ENCODE measurements around the gene NEK9.
"Not testable (repeated sequence)": the region's sequence is repeated elsewhere in the genome, so short reads cannot be mapped to it uniquely, and the experiment has no call there.

The NEK9 gene

GRCh38 chr14:75128596-75128990, 1.7 kb upstream of the NEK9 start:
- WGBS, result 92% methylated on average over 4 of the region's 5 CpGs
- Histone ChIP-seq H3K18ac (ENCODE audit: low read depth in 1 of 2, low read length in 2 of 2) (no peak overlapping the region), H2AFZ (ENCODE audit: low read depth, low read length) (no peak overlapping the region), H3K36me3 (ENCODE audit: control insufficient read depth in 1 of 2, insufficient read depth in 2 of 2, low read depth in 1 of 2, low read length in 2 of 2) (peaks cover 12 to 32% of the 10 kb centered on the region in 2 experiments), H3K9me3 (ENCODE audit: control insufficient read depth, low read length) (no peaks in the 10 kb centered on the region), H4K8ac (ENCODE audit: low read length) (no peak overlapping the region), H2BK15ac (ENCODE audit: low read depth, poor library complexity, severe bottlenecking) (no peak overlapping the region), H3K4me1 (ENCODE audit: control insufficient read depth, insufficient read depth, low read depth, low read length) (peaks cover 3% of the 10 kb centered on the region), H3K4me2 (ENCODE audit: low read length, poor library complexity, severe bottlenecking) (no peak overlapping the region), H2BK12ac (ENCODE audit: low read length in 2 of 2) (no peak overlapping the region), H3K79me1 (replicated peaks; ENCODE audit: low read length, poor library complexity, severe bottlenecking) (peaks cover 5% of the 10 kb centered on the region), H3K4ac (ENCODE audit: low read depth in 1 of 2, low read length in 2 of 2) (no peak overlapping the region), H3K14ac (ENCODE audit: low read length in 2 of 2) (no peak overlapping the region), H3K4me3 (ENCODE audit: insufficient read depth in 1 of 2, low read depth in 1 of 2, low read length in 2 of 2) (no peak overlapping the region), H3K9ac (ENCODE audit: low read length) (peak overlapping the region; percentile 93), H3K23ac (ENCODE audit: low read length in 2 of 2) (no peak overlapping the region), H2BK120ac (ENCODE audit: low read depth, low read length) (no peak overlapping the region), H2BK5ac (ENCODE audit: low read depth, low read length, poor library complexity, severe bottlenecking) (no peak overlapping the region), H2AK5ac (ENCODE audit: low read length, severe bottlenecking) (no peak overlapping the region), H4K91ac (ENCODE audit: low read length) (no peak overlapping the region), H3K27ac (ENCODE audit: low read length, poor library complexity, severe bottlenecking) (no peak overlapping the region), H3K27me3 (ENCODE audit: control insufficient read depth in 1 of 2, insufficient read depth in 1 of 2, low read length in 2 of 2) (no peaks in the 10 kb centered on the region)
- DNase-seq, result no peak

- H3K9ac ChIP-seq (ENCODE audit: low read length), result peak overlapping the region; percentile 93
- no peak overlapping the region for H3K4me2 ChIP-seq (ENCODE audit: low read length, poor library complexity, severe bottlenecking)
- H3K36me3 ChIP-seq (ENCODE audit: control insufficient read depth in 1 of 2, insufficient read depth in 2 of 2, low read depth in 1 of 2, low read length in 2 of 2), result peaks cover 12 to 26% of the 10 kb centered on the region in 2 experiments
- no peak overlapping the region for H2AFZ ChIP-seq (ENCODE audit: low read depth, low read length)
- no peak for DNase-seq
- H2AK5ac ChIP-seq (ENCODE audit: low read length, severe bottlenecking), result no peak overlapping the region
- H2BK120ac ChIP-seq (ENCODE audit: low read depth, low read length), result no peak overlapping the region
- peaks cover 3% of the 10 kb centered on the region for H3K4me1 ChIP-seq (ENCODE audit: control insufficient read depth, insufficient read depth, low read depth, low read length)
- H3K9me3 ChIP-seq (ENCODE audit: control insufficient read depth, low read length), result no peaks in the 10 kb centered on the region
- WGBS, result 90% methylated on average over 9 of the region's 10 CpGs
- H2BK12ac ChIP-seq (ENCODE audit: low read length in 2 of 2), result no peak overlapping the region
- no peak overlapping the region for H3K23ac ChIP-seq (ENCODE audit: low read length in 2 of 2)
- no peak overlapping the region for H3K27ac ChIP-seq (ENCODE audit: low read length, poor library complexity, severe bottlenecking)
- H3K18ac ChIP-seq (ENCODE audit: low read depth in 1 of 2, low read length in 2 of 2), result no peak overlapping the region
- H4K8ac ChIP-seq (ENCODE audit: low read length), result no peak overlapping the region
- H3K14ac ChIP-seq (ENCODE audit: low read length in 2 of 2), result no peak overlapping the region
- H2BK15ac ChIP-seq (ENCODE audit: low read depth, poor library complexity, severe bottlenecking), result no peak overlapping the region
- H2BK5ac ChIP-seq (ENCODE audit: low read depth, low read length, poor library complexity, severe bottlenecking), result no peak overlapping the region
- peaks cover 5% of the 10 kb centered on the region for H3K79me1 ChIP-seq (replicated peaks; ENCODE audit: low read length, poor library complexity, severe bottlenecking)
- H4K91ac ChIP-seq (ENCODE audit: low read length), result no peak overlapping the region
- no peak overlapping the region for H3K4ac ChIP-seq (ENCODE audit: low read depth in 1 of 2, low read length in 2 of 2)
- H3K27me3 ChIP-seq (ENCODE audit: control insufficient read depth in 1 of 2, insufficient read depth in 1 of 2, low read length in 2 of 2), result no peaks in the 10 kb centered on the region
- H3K4me3 ChIP-seq (ENCODE audit: insufficient read depth in 1 of 2, low read depth in 1 of 2, low read length in 2 of 2), result peak overlapping the region in 1 of 2 experiments; percentile 91
Observed at GRCh38 chr14:75127903-75128595, 1.2 kb upstream of the NEK9 start.

GRCh38 chr14:75127474-75127820, 599 bp upstream of the NEK9 start:
- not testable (repeated sequence) for H3K9me3 ChIP-seq (ENCODE audit: control insufficient read depth, low read length); H2AFZ ChIP-seq (ENCODE audit: low read depth, low read length); H3K23ac ChIP-seq (ENCODE audit: low read length in 2 of 2); H2BK120ac ChIP-seq (ENCODE audit: low read depth, low read length); H2BK12ac ChIP-seq (ENCODE audit: low read length in 2 of 2); H3K14ac ChIP-seq (ENCODE audit: low read length in 2 of 2); H3K27ac ChIP-seq (ENCODE audit: low read length, poor library complexity, severe bottlenecking); H4K91ac ChIP-seq (ENCODE audit: low read length); H3K4me1 ChIP-seq (ENCODE audit: control insufficient read depth, insufficient read depth, low read depth, low read length); H2BK5ac ChIP-seq (ENCODE audit: low read depth, low read length, poor library complexity, severe bottlenecking); H3K27me3 ChIP-seq (ENCODE audit: control insufficient read depth in 1 of 2, insufficient read depth in 1 of 2, low read length in 2 of 2); H2BK15ac ChIP-seq (ENCODE audit: low read depth, poor library complexity, severe bottlenecking); H3K79me1 ChIP-seq (replicated peaks; ENCODE audit: low read length, poor library complexity, severe bottlenecking); H2AK5ac ChIP-seq (ENCODE audit: low read length, severe bottlenecking); H3K18ac ChIP-seq (ENCODE audit: low read depth in 1 of 2, low read length in 2 of 2); DNase-seq
- Histone ChIP-seq H3K4me2 (ENCODE audit: low read length, poor library complexity, severe bottlenecking) (peak overlapping the region; percentile 44), H4K8ac (ENCODE audit: low read length) (peak overlapping the region; percentile 100), H3K4me3 (ENCODE audit: insufficient read depth in 1 of 2, low read depth in 1 of 2, low read length in 2 of 2) (peak overlapping the region in 1 of 2 experiments; percentile 91), H3K9ac (ENCODE audit: low read length) (peak overlapping the region; percentile 93), H3K36me3 (ENCODE audit: control insufficient read depth in 1 of 2, insufficient read depth in 2 of 2, low read depth in 1 of 2, low read length in 2 of 2) (peaks cover 12 to 21% of the 10 kb centered on the region in 2 experiments), H3K4ac (ENCODE audit: low read depth in 1 of 2, low read length in 2 of 2) (peak overlapping the region in 1 of 2 experiments; percentile 77)
- WGBS, result 91% methylated on average over 11 of the region's 16 CpGs

- H3K23ac ChIP-seq (ENCODE audit: low read length in 2 of 2), result no peak overlapping the region
- no peak overlapping the region for H3K14ac ChIP-seq (ENCODE audit: low read length in 2 of 2)
- H2BK120ac ChIP-seq (ENCODE audit: low read depth, low read length), result peak overlapping the region; percentile 37
- no peak overlapping the region for H2AK5ac ChIP-seq (ENCODE audit: low read length, severe bottlenecking)
- peaks cover 3% of the 10 kb centered on the region for H3K4me1 ChIP-seq (ENCODE audit: control insufficient read depth, insufficient read depth, low read depth, low read length)
- H2AFZ ChIP-seq (ENCODE audit: low read depth, low read length), result no peak overlapping the region
- H4K91ac ChIP-seq (ENCODE audit: low read length), result peak overlapping the region; percentile 99
- peak overlapping the region; percentile 93 for H3K9ac ChIP-seq (ENCODE audit: low read length)
- H3K27me3 ChIP-seq (ENCODE audit: control insufficient read depth in 1 of 2, insufficient read depth in 1 of 2, low read length in 2 of 2), result no peaks in the 10 kb centered on the region
- peak overlapping the region; percentile 100 for H4K8ac ChIP-seq (ENCODE audit: low read length)
- no peaks in the 10 kb centered on the region for H3K9me3 ChIP-seq (ENCODE audit: control insufficient read depth, low read length)
- H3K4ac ChIP-seq (ENCODE audit: low read depth in 1 of 2, low read length in 2 of 2), result peak overlapping the region; percentile 92 to 93
- H3K79me1 ChIP-seq (replicated peaks; ENCODE audit: low read length, poor library complexity, severe bottlenecking), result peaks cover 7% of the 10 kb centered on the region
- WGBS, result no CpG with 5 or more reads among the region's 6 CpGs
- H2BK5ac ChIP-seq (ENCODE audit: low read depth, low read length, poor library complexity, severe bottlenecking), result no peak overlapping the region
- peak overlapping the region in 1 of 2 experiments; percentile 100 for H3K18ac ChIP-seq (ENCODE audit: low read depth in 1 of 2, low read length in 2 of 2)
- H3K27ac ChIP-seq (ENCODE audit: low read length, poor library complexity, severe bottlenecking), result no peak overlapping the region
- DNase-seq, result peak; percentile 52
- peak overlapping the region; percentile 70 to 91 for H3K4me3 ChIP-seq (ENCODE audit: insufficient read depth in 1 of 2, low read depth in 1 of 2, low read length in 2 of 2)
- H3K4me2 ChIP-seq (ENCODE audit: low read length, poor library complexity, severe bottlenecking), result peak overlapping the region; percentile 61
- H2BK15ac ChIP-seq (ENCODE audit: low read depth, poor library complexity, severe bottlenecking), result no peak overlapping the region
- H3K36me3 ChIP-seq (ENCODE audit: control insufficient read depth in 1 of 2, insufficient read depth in 2 of 2, low read depth in 1 of 2, low read length in 2 of 2), result peaks cover 12 to 14% of the 10 kb centered on the region in 2 experiments
- no peak overlapping the region for H2BK12ac ChIP-seq (ENCODE audit: low read length in 2 of 2)
Observed at GRCh38 chr14:75126121-75126544, 715 bp downstream of the NEK9 start.
